Spleen (tissue), 11 donors: ENCODE results near the gene CPT1B. TPM values are rescaled to one million over a fixed set of nuclear protein-coding genes. Genes with fewer than 3 reads are reported as not detected.

Experiments
- DNase-seq: peaks from one replicate; pipeline ENCODE4 v3.0.0-alpha.2; 2020
- H3K27ac ChIP-seq, 8 donors: fragments of 200-600 bp; sonication (generic) in 7 of 8; 1 replicate in 4 of 8; 2 replicates in 4 of 8; pipeline versions ENCODE4 v1.5.0 to v1.8.0; 2016 to 2021; ENCODE audit warnings: inconsistent platforms in 4 of 8, mild to moderate bottlenecking in 4 of 8, moderate library complexity in 1 of 8
- H3K27me3 ChIP-seq, 7 donors: fragments of 200-600 bp; sonication (generic) in 6 of 7; replicated peaks in 1 of 7; 1 replicate in 4 of 7; 2 replicates in 3 of 7; pipeline versions ENCODE4 v1.5.0 to v1.8.0; 2016 to 2021; ENCODE audit warnings: inconsistent platforms in 3 of 7, mild to moderate bottlenecking in 1 of 7
- H3K36me3 ChIP-seq, 6 donors: fragments of 200-600 bp; sonication (generic) in 5 of 6; 1 replicate in 4 of 6; 2 replicates in 2 of 6; pipeline versions ENCODE4 v1.5.0 to v1.8.0; 2016 to 2021; ENCODE audit warnings: inconsistent platforms in 2 of 6
- H3K4me1 ChIP-seq, 6 donors: fragments of 200-600 bp; sonication (generic) in 5 of 6; 1 replicate in 3 of 6; 2 replicates in 3 of 6; pipeline versions ENCODE4 v1.5.0 to v1.8.0; 2016 to 2021; ENCODE audit warnings: inconsistent platforms in 3 of 6
- H3K4me3 ChIP-seq, 8 donors: fragments of 200-600 bp; sonication (generic) in 7 of 8; 1 replicate in 4 of 8; 2 replicates in 4 of 8; pipeline versions ENCODE4 v1.5.0 to v1.8.0; 2016 to 2021; ENCODE audit warnings: inconsistent platforms in 4 of 8, mild to moderate bottlenecking in 4 of 8, moderate library complexity in 2 of 8
- H3K9me3 ChIP-seq, 8 donors: fragments of 200-600 bp; sonication (generic) in 7 of 8; 1 replicate in 4 of 8; 2 replicates in 4 of 8; pipeline versions ENCODE4 v1.5.0 to v1.8.0; 2016 to 2021; ENCODE audit warnings: inconsistent platforms in 4 of 8
- CTCF ChIP-seq, 11 experiments: fragments of 200-600 bp in 7 of 11; fragments of 450-650 bp in 4 of 11; sonication (generic) in 4 of 11; IDR thresholded peaks in 8 of 11; conservative IDR thresholded peaks in 3 of 11; 1 replicate in 7 of 11; 2 replicates in 4 of 11; pipeline versions ENCODE4 v1.4.0 to v1.8.0; 2016 to 2021; ENCODE audit warnings: antibody characterized with exemption in 11 of 11, inconsistent platforms in 4 of 11, mild to moderate bottlenecking in 1 of 11
- POLR2A ChIP-seq, 3 donors: fragments of 450-650 bp; IDR thresholded peaks; one replicate each; pipeline ENCODE4 v1.5.1; 2017; ENCODE audit warnings: antibody characterized with exemption in 3 of 3, mild to moderate bottlenecking in 1 of 3
- POLR2AphosphoS5 ChIP-seq, 3 donors: sonication (generic); formaldehyde crosslinking; IDR thresholded peaks; one replicate each; pipeline ENCODE4 v1.5.1; 2017; ENCODE audit warnings: antibody characterized with exemption in 3 of 3
- WGBS, 5 donors: extraction: QIAGEN DNeasy Blood & Tissue Kit in 3 of 5; methylation state at CpG; one replicate each; pipeline versions ENCODE4 v1.1.5 to v1.1.7; 2013 to 2018; 5-methylcytosine and 5-hydroxymethylcytosine counted together
- intact Hi-C: fragments of 100-400 bp; cut with DNase I; formaldehyde crosslinking; loops from one replicate; pipeline ENCODE4 v1.15.0; 2023; ENCODE audit warnings: low total_unique reads
- polyA plus RNA-seq, 3 donors: library from polyadenylated mRNA; stranded (reverse); fragments of 200-250 nt; gene quantifications; one replicate each; pipeline ENCODE4 v1.2.1, GENCODE V29; 2013
- total RNA-seq, 7 donors: library from RNA; depleted of rRNA in 3 of 7; stranded (reverse); fragments of >200 nt in 3 of 7; fragmentation: NEBNext Ultra II Directional in 4 of 7; extraction: Animal tissue kit (Norgen Biotek cat#: 25700) in 4 of 7; gene quantifications; one replicate each; pipeline versions ENCODE4 v1.1.0 to v1.2.1, GENCODE V29; 2016 to 2021
- donor health status: healthy with polysubstance abuse.
- donor health status: DM: no; HTN: no; CAD: no; lungs with moderate emphysema.
- donor health status: DM: no; HTN: no; CAD: no.
- donor health status: Bipolar disorder and iron deficiency.
- donor health status: healthy.
- donor health status: DM: no; HTN: no; CAD: no.
- donor health status: DM: yes; HTN: yes; CAD: no.

Gene CPT1B
- total and polyA plus RNA-seq, 10 donors: 23.6 to 55.3 (median 34.3) TPM

- no peaks in the 10 kb centered on the region for H3K36me3 ChIP-seq
- intact Hi-C loops: no loop called here
- 95 to 98% (median 97%) methylated on average over 5 of the region's 5 CpGs for WGBS, 5 donors
- TF ChIP-seq POLR2A (IDR thresholded peaks at IDR 0.05): no peak
- TF ChIP-seq CTCF (IDR thresholded peaks at IDR 0.05 in 8 of 11, conservative IDR thresholded peaks at IDR 0.05 in 3 of 11): no peak
- no peak for TF ChIP-seq POLR2AphosphoS5 (IDR thresholded peaks at IDR 0.05)
- no peaks in the 10 kb centered on the region for H3K9me3 ChIP-seq
- DNase-seq: peak; percentile 37
- no peak overlapping the region for H3K4me3 ChIP-seq
- H3K4me1 ChIP-seq: peaks cover 3 to 16% (median 10%) of the 10 kb centered on the region in 6 donors
- no peaks in the 10 kb centered on the region for H3K27me3 ChIP-seq
- H3K27ac ChIP-seq: no peak overlapping the region
Observed at GRCh38 chr22:50587407-50587806, 9.2 kb upstream of the CPT1B start.

- 73 to 96% (median 82%) methylated on average over 5 of the region's 5 CpGs for WGBS, 5 donors
- TF ChIP-seq POLR2A (IDR thresholded peaks at IDR 0.05): no peak
- no peak for TF ChIP-seq POLR2AphosphoS5 (IDR thresholded peaks at IDR 0.05)
- TF ChIP-seq CTCF (IDR thresholded peaks at IDR 0.05 in 8 of 11, conservative IDR thresholded peaks at IDR 0.05 in 3 of 11): no peak
- intact Hi-C loops: no loop called here
Observed at GRCh38 chr22:50586416-50586815, 8.2 kb upstream of the CPT1B start.

GRCh38 chr22:50585781-50586180, 7.6 kb upstream of the CPT1B start:
- peaks cover 5 to 30% (median 23%) of the 10 kb centered on the region in 6 donors for H3K4me1 ChIP-seq
- H3K36me3 ChIP-seq: peaks cover 0 to 7% (median 3%) of the 10 kb centered on the region in 6 donors
- no peaks in the 10 kb centered on the region for H3K27me3 ChIP-seq
- intact Hi-C loops: no loop called here
- no peak overlapping the region for H3K27ac ChIP-seq
- H3K4me3 ChIP-seq: no peak overlapping the region
- 86 to 93% (median 91%) methylated on average over 8 of the region's 8 CpGs for WGBS, 5 donors
- no peaks in the 10 kb centered on the region for H3K9me3 ChIP-seq
- DNase-seq: peak; percentile 29
- no peak for TF ChIP-seq CTCF (IDR thresholded peaks at IDR 0.05 in 8 of 11, conservative IDR thresholded peaks at IDR 0.05 in 3 of 11)
- TF ChIP-seq POLR2A (IDR thresholded peaks at IDR 0.05): no peak
- TF ChIP-seq POLR2AphosphoS5 (IDR thresholded peaks at IDR 0.05): no peak

More at GRCh38 chr22:50586416-50586815, 8.2 kb upstream of the CPT1B start:
- Histone ChIP-seq H3K9me3 (no peaks in the 10 kb centered on the region), H3K4me3 (no peak overlapping the region), H3K4me1 (peaks cover 5 to 24% (median 17%) of the 10 kb centered on the region in 6 donors), H3K36me3 (peaks cover 0 to under 1% (median 0%) of the 10 kb centered on the region in 6 donors), H3K27ac (no peak overlapping the region), H3K27me3 (no peaks in the 10 kb centered on the region)
- peak; percentile 30 for DNase-seq

GRCh38 chr22:50585238-50585637, 7.0 kb upstream of the CPT1B start:
- H3K36me3 ChIP-seq: peaks cover 0 to 12% (median 5%) of the 10 kb centered on the region in 6 donors
- H3K4me3 ChIP-seq: no peak overlapping the region
- WGBS, 5 donors: 87 to 97% (median 93%) methylated on average over 3 of the region's 3 CpGs
- H3K4me1 ChIP-seq: peaks cover 5 to 36% (median 25%) of the 10 kb centered on the region in 6 donors
- no peaks in the 10 kb centered on the region for H3K27me3 ChIP-seq
- TF ChIP-seq CTCF (IDR thresholded peaks at IDR 0.05 in 8 of 11, conservative IDR thresholded peaks at IDR 0.05 in 3 of 11) (no peak), POLR2A (IDR thresholded peaks at IDR 0.05) (no peak), POLR2AphosphoS5 (IDR thresholded peaks at IDR 0.05) (no peak)
- intact Hi-C loops: no loop called here
- H3K27ac ChIP-seq: no peak overlapping the region
- peak; percentile 37 for DNase-seq
- H3K9me3 ChIP-seq: no peaks in the 10 kb centered on the region
